Adrenal gland (tissue), 12 donors: Measurements from ENCODE around the gene ATOX1. TPM values are rescaled to one million over a fixed set of nuclear protein-coding genes. Genes with fewer than 3 reads are reported as not detected.

ENCODE experiments used
- DNase-seq, 7 donors: peaks; one replicate each; pipeline ENCODE4 v3.0.0-alpha.2; 2019 to 2020
- H3K27ac ChIP-seq, 5 donors: fragments of 200-600 bp; sonication (generic) in 4 of 5; 1 replicate in 3 of 5; 2 replicates in 2 of 5; pipeline versions ENCODE4 v1.5.1 to v1.8.0; 2016 to 2020; ENCODE audit warnings: mild to moderate bottlenecking in 1 of 5
- H3K27me3 ChIP-seq: fragments of 200-600 bp; 2 replicates; pipeline ENCODE4 v1.8.0; 2021
- H3K36me3 ChIP-seq, 2 donors: fragments of 200-600 bp; replicated peaks in 1 of 2; 1 replicate in 1 of 2; 2 replicates in 1 of 2; pipeline versions ENCODE4 v1.5.1 to v1.8.0; 2018 to 2022
- H3K4me1 ChIP-seq, 2 donors: fragments of 200-600 bp; replicated peaks in 1 of 2; 1 replicate in 1 of 2; 2 replicates in 1 of 2; pipeline versions ENCODE4 v1.5.1 to v1.8.0; 2018 to 2021
- H3K4me3 ChIP-seq, 4 donors: fragments of 200-600 bp; sonication (generic) in 3 of 4; one replicate each; pipeline ENCODE4 v1.5.1; 2016 to 2018
- H3K9me3 ChIP-seq, 3 donors: fragments of 200-600 bp; sonication (generic) in 1 of 3; replicated peaks in 1 of 3; 1 replicate in 2 of 3; 2 replicates in 1 of 3; pipeline versions ENCODE4 v1.5.1 to v1.8.0; 2016 to 2021
- CTCF ChIP-seq, 6 experiments: fragments of 450-650 bp in 4 of 6; fragments of 200-600 bp in 2 of 6; sonication (generic) in 1 of 6; IDR thresholded peaks; 1 replicate in 5 of 6; 2 replicates in 1 of 6; pipeline versions ENCODE4 v1.5.1 to v1.8.0; 2016 to 2021; ENCODE audit warnings: antibody characterized with exemption in 6 of 6, mild to moderate bottlenecking in 2 of 6, moderate library complexity in 1 of 6
- POLR2A ChIP-seq, 2 donors: fragments of 450-650 bp; IDR thresholded peaks; one replicate each; pipeline ENCODE4 v1.6.1; 2017; ENCODE audit warnings: antibody characterized with exemption in 2 of 2, mild to moderate bottlenecking in 2 of 2, moderate library complexity in 1 of 2
- WGBS, 4 donors: extraction: QIAGEN DNeasy Blood & Tissue Kit in 2 of 4; methylation state at CpG; one replicate each; pipeline versions ENCODE4 v1.1.5 to v1.1.7; 2013 to 2017; 5-methylcytosine and 5-hydroxymethylcytosine counted together
- intact Hi-C, 2 donors: fragments of 100-400 bp; cut with DNase I; formaldehyde crosslinking; loops; one replicate each; pipeline versions ENCODE4 v1.14.1 to v1.15.0; 2022 to 2023
- polyA plus RNA-seq, 3 donors: library from polyadenylated mRNA; stranded (reverse); fragments of 200-250 nt in 2 of 3; fragments of 350-450 nt in 1 of 3; fragmentation: Illumina TruSeq in 1 of 3; extraction: RNeasy Lipid Tissue Mini Kit (QIAGEN cat#74804) in 1 of 3; gene quantifications; one replicate each; pipeline ENCODE4 v1.2.3, GENCODE V29; 2013 to 2014
- total RNA-seq, 9 donors: library from RNA; depleted of rRNA in 4 of 9; stranded (reverse); fragments of >200 nt in 4 of 9; fragments of 120-200 nt in 1 of 9; fragmentation: NEBNext Ultra II Directional in 1 of 9; extraction: Animal tissue kit (Norgen Biotek cat#: 25700) in 1 of 9; gene quantifications; one replicate each; pipeline versions ENCODE4 v1.1.0 to v1.2.4, GENCODE V29; 2013 to 2023
- donor health status: healthy with polysubstance abuse.
- donor health status: Bipolar disorder and iron deficiency.
- donor health status: DM: yes; HTN: yes; CAD: no.
- donor health status: DM: no; HTN: no; CAD: no.
- donor health status: DM: no; HTN: no; CAD: no.
- donor health status: DM: yes; HTN: yes; CAD: no.

ATOX1 gene
- total and polyA plus RNA-seq, 12 donors: 97.5 to 291 (median 133) TPM

DNA sequence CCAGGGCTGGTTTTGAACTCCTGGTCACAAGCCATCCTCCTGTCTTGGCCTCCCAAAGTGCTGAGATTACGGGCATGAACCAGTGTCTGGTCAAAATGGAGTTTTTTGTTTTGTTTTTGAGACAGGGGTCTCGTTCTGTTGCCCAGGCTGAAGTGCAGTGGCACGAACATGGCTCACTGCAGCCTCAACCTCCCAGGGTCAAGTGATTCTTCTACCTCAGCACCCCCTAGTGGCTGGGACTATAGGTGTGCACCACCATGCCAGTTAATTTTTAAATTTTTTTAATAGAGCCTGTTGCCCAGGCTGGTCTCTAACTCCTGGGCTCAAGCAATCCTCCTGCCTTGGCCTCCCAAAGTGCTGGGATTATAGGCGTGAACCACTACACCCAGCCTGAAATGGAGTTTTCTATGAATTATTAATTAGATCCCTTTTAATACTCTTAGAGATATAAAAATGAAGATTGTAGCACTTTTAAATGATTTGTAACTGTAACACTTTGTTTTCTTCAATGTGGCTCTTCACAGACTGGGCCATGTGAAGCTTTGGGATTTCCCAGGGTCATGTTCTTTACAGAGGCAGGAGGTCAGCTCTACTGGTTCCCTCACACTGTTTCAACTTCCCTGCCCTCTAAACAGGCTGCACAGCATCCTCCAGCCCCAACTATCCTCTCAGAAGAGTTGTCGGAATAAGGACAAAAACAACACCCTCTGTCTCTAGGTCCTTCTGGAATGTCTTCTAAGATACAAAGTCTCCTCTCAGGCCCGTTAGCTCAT, 39.0 kb downstream of the ATOX1 start:
- 70 to 76% (median 74%) methylated on average over 6 of the region's 6 CpGs for WGBS, 4 donors
- DNase-seq: peak; percentile 66 to 82 (median 74)
- no peaks in the 10 kb centered on the region for H3K36me3 ChIP-seq
- H3K27ac ChIP-seq: peak overlapping the region in 2 of 5 donors; percentile 20 to 53
- TF ChIP-seq CTCF (IDR thresholded peaks at IDR 0.05) (peak; percentile 67 to 82 (median 70)), POLR2A (IDR thresholded peaks at IDR 0.05) (no peak)
- no peaks in the 10 kb centered on the region for H3K4me1 ChIP-seq
- no peaks in the 10 kb centered on the region for H3K27me3 ChIP-seq
- intact Hi-C loops: loop anchor here in 1 of 2 donors (5.0 kb wide), 1 partner anchor 62 kb away; no protein-coding TSS in a partner anchor
- no peak overlapping the region for H3K4me3 ChIP-seq
- H3K9me3 ChIP-seq: no peaks in the 10 kb centered on the region

DNA sequence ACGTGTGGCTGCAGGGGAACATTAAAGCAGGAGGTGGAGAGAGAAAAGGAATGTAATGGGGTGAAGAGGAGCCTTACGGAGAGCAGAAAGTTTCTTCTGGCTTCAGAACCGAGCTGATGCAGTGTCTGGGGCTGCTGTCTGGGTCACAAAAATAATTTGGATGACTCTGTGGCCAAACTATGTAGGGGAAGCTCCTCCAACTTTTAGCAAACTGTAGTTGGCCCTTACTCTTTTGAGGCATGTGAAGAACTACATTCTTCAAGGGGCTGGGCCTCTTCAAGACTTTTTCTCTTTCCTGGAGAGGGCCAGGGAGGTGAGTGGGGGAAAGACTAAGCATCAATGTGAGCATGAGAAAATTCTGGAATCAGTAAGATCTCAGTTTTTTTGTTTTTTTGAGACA, 39.8 kb downstream of the ATOX1 start:
- Histone ChIP-seq H3K27me3 (no peaks in the 10 kb centered on the region), H3K4me1 (no peaks in the 10 kb centered on the region), H3K9me3 (no peaks in the 10 kb centered on the region), H3K36me3 (no peaks in the 10 kb centered on the region), H3K4me3 (no peak overlapping the region), H3K27ac (peak overlapping the region in 2 of 5 donors; percentile 20 to 53)
- DNase-seq: peak in 1 of 7 donors; percentile 52
- TF ChIP-seq POLR2A (IDR thresholded peaks at IDR 0.05): no peak
- no peak for TF ChIP-seq CTCF (IDR thresholded peaks at IDR 0.05)
- intact Hi-C loops: loop anchor here in 1 of 2 donors (5.0 kb wide), 1 partner anchor 61 kb away; no protein-coding TSS in a partner anchor
- WGBS, 4 donors: 59 to 87% (median 78%) methylated on average over 3 of the region's 3 CpGs

DNA sequence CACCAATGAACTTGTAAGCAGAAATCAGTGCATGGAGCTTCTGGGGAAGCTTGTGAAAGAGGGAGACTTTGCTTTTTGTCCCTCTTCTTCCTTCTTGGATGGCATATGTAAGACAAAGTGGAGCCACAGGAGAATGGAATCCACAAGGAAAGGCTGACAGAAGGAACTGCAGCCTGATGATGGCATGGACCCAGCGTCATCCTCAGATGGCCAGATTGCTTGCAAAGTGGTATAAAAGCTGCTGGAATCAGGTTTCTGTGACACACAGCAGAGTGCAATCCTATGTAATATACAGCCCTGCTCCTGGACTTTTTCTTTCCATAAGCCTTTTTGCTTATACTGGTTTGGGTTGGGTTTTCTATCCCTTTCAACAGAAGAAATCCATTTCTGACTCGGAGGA, 40.3 kb downstream of the ATOX1 start:
- intact Hi-C loops: loop anchor here in 1 of 2 donors (5.0 kb wide), 1 partner anchor 61 kb away; no protein-coding TSS in a partner anchor
- Histone ChIP-seq H3K4me1 (no peaks in the 10 kb centered on the region), H3K9me3 (no peaks in the 10 kb centered on the region), H3K4me3 (no peak overlapping the region), H3K27me3 (no peaks in the 10 kb centered on the region), H3K36me3 (no peaks in the 10 kb centered on the region), H3K27ac (peak overlapping the region in 1 of 5 donors; percentile 53)
- WGBS, 4 donors: 68 to 81% (median 74%) methylated on average over 2 of the region's 2 CpGs
- TF ChIP-seq CTCF (IDR thresholded peaks at IDR 0.05): no peak
- TF ChIP-seq POLR2A (IDR thresholded peaks at IDR 0.05): no peak
- DNase-seq: peak in 1 of 7 donors; percentile 35

- WGBS, 4 donors: 55 to 75% (median 72%) methylated on average over 3 of the region's 3 CpGs
- intact Hi-C loops: loop anchor here in 1 of 2 donors (5.0 kb wide), 1 partner anchor 60 kb away; no protein-coding TSS in a partner anchor
Measured at GRCh38 chr5:151717416-151717815, 41.0 kb downstream of the ATOX1 start.

More at GRCh38 chr5:151717416-151717815, 41.0 kb downstream of the ATOX1 start:
- Histone ChIP-seq H3K27ac (no peak overlapping the region), H3K36me3 (no peaks in the 10 kb centered on the region), H3K4me1 (no peaks in the 10 kb centered on the region), H3K4me3 (no peak overlapping the region), H3K9me3 (no peaks in the 10 kb centered on the region), H3K27me3 (no peaks in the 10 kb centered on the region)
- no peak for TF ChIP-seq POLR2A (IDR thresholded peaks at IDR 0.05)
- no peak for TF ChIP-seq CTCF (IDR thresholded peaks at IDR 0.05)
- no peak for DNase-seq
